ENCODE results near the gene RBM42.

DNA sequence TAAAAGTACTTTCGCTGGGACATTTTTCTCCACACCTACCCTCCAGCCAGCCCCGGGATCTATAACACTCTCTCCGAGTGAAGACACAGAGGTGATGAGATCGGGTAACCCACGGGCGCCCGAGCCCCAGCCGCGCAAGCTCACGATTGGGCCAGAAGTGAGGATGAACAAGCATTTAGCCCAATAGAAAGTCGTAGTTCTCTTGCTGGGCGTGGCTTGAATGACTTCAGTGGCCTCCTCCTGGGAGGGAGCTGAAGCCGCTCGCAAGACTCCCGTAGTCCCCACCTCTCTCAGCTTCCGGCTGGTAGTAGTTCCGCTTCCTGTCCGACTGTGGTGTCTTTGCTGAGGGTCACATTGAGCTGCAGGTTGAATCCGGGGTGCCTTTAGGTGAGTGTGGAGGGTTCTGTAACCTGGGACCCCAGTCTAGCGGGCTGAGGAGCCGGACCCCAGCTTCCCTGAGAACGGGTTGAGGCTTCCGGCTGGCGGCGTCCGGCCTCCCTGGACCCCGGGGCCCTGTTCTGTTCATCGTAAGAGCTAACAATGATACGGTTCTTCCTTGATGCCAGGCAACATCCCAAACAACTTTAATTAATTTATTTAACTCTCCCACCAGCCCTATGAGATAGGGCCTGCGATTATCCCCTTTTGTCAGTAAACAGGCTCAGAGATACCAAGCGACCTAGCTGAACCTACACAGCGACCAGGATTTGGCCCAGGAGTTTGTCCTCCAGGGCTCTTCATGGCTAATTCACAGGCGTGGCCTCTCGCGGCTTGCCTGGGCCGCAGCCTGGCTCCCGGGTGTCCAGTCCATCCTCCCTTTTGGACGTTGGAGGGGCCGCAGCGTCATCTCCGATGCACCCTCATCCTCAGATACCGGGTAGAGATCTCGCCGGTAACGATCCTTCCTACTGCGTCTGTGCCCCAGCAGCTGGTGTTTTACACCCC lies 19.5 kb downstream of the RBM42 start, which contains the start of gene COX6B1:
- TF ChIP-seq, protein P1, sequence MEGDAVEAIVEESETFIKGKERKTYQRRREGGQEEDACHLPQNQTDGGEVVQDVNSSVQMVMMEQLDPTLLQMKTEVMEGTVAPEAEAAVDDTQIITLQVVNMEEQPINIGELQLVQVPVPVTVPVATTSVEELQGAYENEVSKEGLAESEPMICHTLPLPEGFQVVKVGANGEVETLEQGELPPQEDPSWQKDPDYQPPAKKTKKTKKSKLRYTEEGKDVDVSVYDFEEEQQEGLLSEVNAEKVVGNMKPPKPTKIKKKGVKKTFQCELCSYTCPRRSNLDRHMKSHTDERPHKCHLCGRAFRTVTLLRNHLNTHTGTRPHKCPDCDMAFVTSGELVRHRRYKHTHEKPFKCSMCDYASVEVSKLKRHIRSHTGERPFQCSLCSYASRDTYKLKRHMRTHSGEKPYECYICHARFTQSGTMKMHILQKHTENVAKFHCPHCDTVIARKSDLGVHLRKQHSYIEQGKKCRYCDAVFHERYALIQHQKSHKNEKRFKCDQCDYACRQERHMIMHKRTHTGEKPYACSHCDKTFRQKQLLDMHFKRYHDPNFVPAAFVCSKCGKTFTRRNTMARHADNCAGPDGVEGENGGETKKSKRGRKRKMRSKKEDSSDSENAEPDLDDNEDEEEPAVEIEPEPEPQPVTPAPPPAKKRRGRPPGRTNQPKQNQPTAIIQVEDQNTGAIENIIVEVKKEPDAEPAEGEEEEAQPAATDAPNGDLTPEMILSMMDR (IDR thresholded peaks at IDR 0.05) = no peak
- TF ChIP-seq POLR2A (IDR thresholded peaks at IDR 0.05) = peak; percentile 89 to 90

Measured in Peyer's patch (tissue), 4 donors.